Hepatocyte (in vitro differentiated cells): Measurements from ENCODE around the gene GPRIN3. TPM values are rescaled to one million over a fixed set of nuclear protein-coding genes. Genes with fewer than 3 reads are reported as not detected.

Experiments
- DNase-seq: peaks from one replicate; pipeline ENCODE4 v3.0.0-alpha.2; 2016; ENCODE audit warnings: low spot score
- H2AFZ ChIP-seq: fragments of 200-600 bp; sonication (generic); 2 replicates; pipeline ENCODE4 v1.6.0; 2016; ENCODE audit warnings: antibody characterized with exemption, mild to moderate bottlenecking
- H3K27ac ChIP-seq: fragments of 200-600 bp; sonication (generic); 2 replicates; pipeline ENCODE4 v1.5.1; 2016; ENCODE audit warnings: mild to moderate bottlenecking
- H3K27me3 ChIP-seq: fragments of 200-600 bp; sonication (generic); 2 replicates; pipeline ENCODE4 v1.6.1; 2016
- H3K36me3 ChIP-seq: fragments of 200-600 bp; sonication (generic); replicated peaks from 2 replicates; pipeline ENCODE4 v1.5.1; 2016; ENCODE audit warnings: low read depth; ENCODE audit not compliant: insufficient read depth
- H3K4me1 ChIP-seq: fragments of 200-600 bp; sonication (generic); 2 replicates; pipeline ENCODE4 v1.5.1; 2016; ENCODE audit warnings: mild to moderate bottlenecking, moderate library complexity; ENCODE audit not compliant: insufficient read depth
- H3K4me2 ChIP-seq: fragments of 200-600 bp; sonication (generic); 2 replicates; pipeline ENCODE4 v1.6.0; 2016
- H3K4me3 ChIP-seq: fragments of 200-600 bp; sonication (generic); 2 replicates; pipeline ENCODE4 v1.5.1; 2016; ENCODE audit warnings: mild to moderate bottlenecking
- H3K79me2 ChIP-seq: fragments of 200-600 bp; sonication (generic); 2 replicates; pipeline ENCODE4 v1.6.0; 2017; ENCODE audit warnings: mild to moderate bottlenecking
- H3K9me2 ChIP-seq: fragments of 200-600 bp; sonication (generic); replicated peaks from 2 replicates; pipeline ENCODE4 v1.6.0; 2017; ENCODE audit warnings: mild to moderate bottlenecking; ENCODE audit not compliant: insufficient read depth
- H3K9me3 ChIP-seq: fragments of 200-600 bp; sonication (generic); 2 replicates; pipeline ENCODE4 v1.5.1; 2016; ENCODE audit warnings: low read depth, mild to moderate bottlenecking
- H4K20me1 ChIP-seq: fragments of 200-600 bp; sonication (generic); 2 replicates; pipeline ENCODE4 v1.6.0; 2016; ENCODE audit warnings: mild to moderate bottlenecking; ENCODE audit not compliant: insufficient read depth, poor library complexity, severe bottlenecking
- CTCF ChIP-seq: fragments of 200-600 bp; sonication (generic); IDR thresholded peaks from 2 replicates; pipeline ENCODE4 v1.5.1; 2016; ENCODE audit warnings: antibody characterized with exemption, mild to moderate bottlenecking; ENCODE audit not compliant: poor library complexity
- EZH2 ChIP-seq: fragments of 200-600 bp; sonication (generic); IDR thresholded peaks from 2 replicates; pipeline ENCODE4 v1.6.1; 2016; ENCODE audit warnings: antibody characterized with exemption, mild to moderate bottlenecking, borderline replicate concordance
- EZH2phosphoT487 ChIP-seq: fragments of 200-600 bp; sonication (generic); IDR thresholded peaks from one replicate; pipeline ENCODE4 v1.6.1; 2018; ENCODE audit warnings: antibody characterized with exemption, mild to moderate bottlenecking, low read depth, moderate library complexity; ENCODE audit not compliant: unreplicated experiment, severe bottlenecking
- WGBS: methylation state at CpG from one replicate; pipeline ENCODE4 v1.1.6; 2016; ENCODE audit warnings: low lambda C conversion rate; ENCODE audit errors: missing lambda C conversion rate; 5-methylcytosine and 5-hydroxymethylcytosine counted together
- polyA plus RNA-seq: library from polyadenylated mRNA; unstranded; fragments of >200 nt; fragmentation: Nextera tagmentation; extraction: Ambion mirVana; gene quantifications from 2 replicates; pipeline ENCODE4 v1.2.1, GENCODE V29; 2016
- total RNA-seq: library from RNA; depleted of rRNA; stranded (reverse); fragments of >200 nt; gene quantifications from 2 replicates; pipeline ENCODE4 v1.2.3, GENCODE V29; 2014

The GPRIN3 gene
- total and polyA plus RNA-seq, 2 experiments from 2014 or later = 0.64 to 3.0 TPM

DNA sequence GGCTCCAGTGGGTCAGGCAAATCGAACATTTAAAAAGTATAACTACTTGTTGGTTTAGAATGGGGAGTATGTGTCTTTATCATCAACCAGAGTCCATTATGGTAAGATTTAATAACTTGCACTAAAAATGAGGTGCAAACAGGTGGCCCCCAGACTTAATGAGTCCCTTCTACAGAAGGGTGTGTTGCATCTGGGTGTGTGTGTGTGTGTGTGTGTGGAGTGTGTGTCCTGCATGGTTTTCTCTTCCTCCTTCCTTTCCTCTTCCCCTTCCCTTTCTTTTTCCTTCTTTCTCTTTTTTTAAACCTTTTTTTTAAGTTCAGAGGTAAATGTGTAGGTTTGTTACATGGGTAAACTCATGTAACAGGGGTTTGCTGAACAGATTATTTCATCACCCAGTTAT lies 53.7 kb downstream of the GPRIN3 start:
- DNase-seq = no peak
- no peak overlapping the region for H3K4me3 ChIP-seq
- no peaks in the 10 kb centered on the region for H3K27me3 ChIP-seq
- H3K4me2 ChIP-seq = peak overlapping the region; percentile 56
- no peaks in the 10 kb centered on the region for H3K79me2 ChIP-seq
- TF ChIP-seq EZH2 = no peak
- TF ChIP-seq EZH2phosphoT487 = no peak
- no peak for TF ChIP-seq CTCF
- H4K20me1 ChIP-seq = no peaks in the 10 kb centered on the region
- no peaks in the 10 kb centered on the region for H3K36me3 ChIP-seq
- no peak overlapping the region for H2AFZ ChIP-seq
- H3K9me2 ChIP-seq = no peaks in the 10 kb centered on the region
- H3K9me3 ChIP-seq = no peaks in the 10 kb centered on the region
- 88% methylated on average over 1 of the region's 1 CpG for WGBS
- no peak overlapping the region for H3K27ac ChIP-seq
- H3K4me1 ChIP-seq = no peaks in the 10 kb centered on the region

DNA sequence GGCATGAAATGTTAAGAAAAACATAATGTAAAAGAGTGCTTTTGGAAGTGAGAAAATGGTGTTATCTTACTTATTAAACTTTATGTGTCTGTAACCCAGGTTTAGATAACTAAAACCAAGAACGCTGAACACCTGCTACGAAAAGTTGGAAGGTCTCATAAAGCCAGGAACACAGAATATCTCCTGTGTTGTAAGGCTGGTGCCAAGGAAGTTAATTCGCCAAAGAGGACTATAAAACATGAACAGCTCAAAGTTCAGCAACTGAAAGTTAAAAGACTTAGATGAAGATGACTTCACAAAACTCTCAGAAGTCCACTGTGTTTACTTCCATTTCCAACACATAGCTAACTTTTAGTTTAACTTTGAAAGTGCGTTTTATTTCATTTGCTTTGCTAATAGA lies 54.3 kb downstream of the GPRIN3 start:
- 56% methylated on average over 4 of the region's 4 CpGs for WGBS
- Histone ChIP-seq H3K79me2 (no peaks in the 10 kb centered on the region), H3K4me2 (peak overlapping the region; percentile 56), H3K4me3 (no peak overlapping the region), H3K36me3 (no peaks in the 10 kb centered on the region), H3K27me3 (no peaks in the 10 kb centered on the region), H3K9me2 (no peaks in the 10 kb centered on the region), H3K27ac (peak overlapping the region; percentile 17), H2AFZ (peak overlapping the region; percentile 0), H3K9me3 (no peaks in the 10 kb centered on the region), H3K4me1 (no peaks in the 10 kb centered on the region), H4K20me1 (no peaks in the 10 kb centered on the region)
- DNase-seq = no peak
- TF ChIP-seq CTCF (no peak), EZH2 (no peak), EZH2phosphoT487 (no peak)

GRCh38 chr4:89251396-89251795 lies 56.2 kb downstream of the GPRIN3 start:
- H3K36me3 ChIP-seq = no peaks in the 10 kb centered on the region
- DNase-seq = no peak
- no peak overlapping the region for H3K27ac ChIP-seq
- no peak overlapping the region for H3K4me2 ChIP-seq
- H4K20me1 ChIP-seq = no peaks in the 10 kb centered on the region
- no peak for TF ChIP-seq CTCF
- TF ChIP-seq EZH2phosphoT487 = no peak
- TF ChIP-seq EZH2 = no peak
- H3K79me2 ChIP-seq = no peaks in the 10 kb centered on the region
- no peaks in the 10 kb centered on the region for H3K9me3 ChIP-seq
- H3K4me1 ChIP-seq = no peaks in the 10 kb centered on the region
- H2AFZ ChIP-seq = no peak overlapping the region
- H3K4me3 ChIP-seq = no peak overlapping the region
- no peaks in the 10 kb centered on the region for H3K9me2 ChIP-seq
- H3K27me3 ChIP-seq = no peaks in the 10 kb centered on the region
